Body of pancreas (tissue), 4 donors: ENCODE results near the gene ATXN1. TPM values are rescaled to one million over a fixed set of nuclear protein-coding genes. Genes with fewer than 3 reads are reported as not detected.

Source experiments
- ATAC-seq: fragments of 150-250 bp; one replicate; pipeline ENCODE4 v1.9.1; 2016
- DNase-seq, 4 donors: peaks; one replicate each; pipeline ENCODE4 v3.0.0-alpha.2; 2019
- H3K27ac ChIP-seq, 4 donors: fragments of 200-600 bp; sonication (generic); 1 replicate in 3 of 4; 2 replicates in 1 of 4; pipeline versions ENCODE4 v1.5.1 to v1.6.1; 2016 to 2019; ENCODE audit warnings: mild to moderate bottlenecking in 1 of 4, mixed read lengths in 1 of 4, moderate library complexity in 1 of 4
- H3K27me3 ChIP-seq, 2 donors: fragments of 200-600 bp; sonication (generic); one replicate each; pipeline ENCODE4 v1.6.0; 2016; ENCODE audit warnings: mild to moderate bottlenecking in 1 of 2
- H3K36me3 ChIP-seq, 2 donors: fragments of 200-600 bp; sonication (generic); replicated peaks in 1 of 2; 2 replicates each; pipeline ENCODE4 v1.5.1; 2016; ENCODE audit warnings: low read depth in 2 of 2; ENCODE audit not compliant: insufficient read depth in 1 of 2
- H3K4me1 ChIP-seq: fragments of 200-600 bp; sonication (generic); one replicate; pipeline ENCODE4 v1.6.0; 2016
- H3K4me3 ChIP-seq, 2 donors: fragments of 200-600 bp; sonication (generic); 1 replicate in 1 of 2; 2 replicates in 1 of 2; pipeline ENCODE4 v1.5.1; 2016 to 2019
- H3K9me3 ChIP-seq, 3 donors: fragments of 200-600 bp; sonication (generic); 1 replicate in 2 of 3; 2 replicates in 1 of 3; pipeline ENCODE4 v1.5.1; 2016
- CTCF ChIP-seq, 7 experiments: fragments of 450-650 bp in 4 of 7; fragments of 200-600 bp in 3 of 7; sonication (generic) in 3 of 7; IDR thresholded peaks; one replicate each; pipeline ENCODE4 v1.5.1; 2016 to 2019; ENCODE audit warnings: antibody characterized with exemption in 7 of 7
- POLR2A ChIP-seq, 3 donors: fragments of 450-650 bp; IDR thresholded peaks; one replicate each; pipeline ENCODE4 v1.6.1; 2016; ENCODE audit warnings: antibody characterized with exemption in 3 of 3, mild to moderate bottlenecking in 2 of 3
- WGBS, 2 donors: methylation state at CpG; one replicate each; pipeline ENCODE4 v1.1.5; 2017; 5-methylcytosine and 5-hydroxymethylcytosine counted together
- intact Hi-C: fragments of 100-400 bp; cut with DNase I; formaldehyde crosslinking; loops from one replicate; pipeline ENCODE4 v1.15.1; 2023
- total RNA-seq, 2 donors: library from RNA; depleted of rRNA; stranded (reverse); fragments of >200 nt; gene quantifications; one replicate each; pipeline ENCODE4 v1.1.0, GENCODE V29; 2016

ATXN1 gene
- total RNA-seq, 2 donors from 2014 or later = 24.6 to 24.7 TPM

GRCh38 chr6:16282370-16282769 lies 478.9 kb downstream of the ATXN1 start:
- Histone ChIP-seq H3K27ac (no peak overlapping the region), H3K27me3 (no peaks in the 10 kb centered on the region), H3K4me3 (no peak overlapping the region), H3K36me3 (no peaks in the 10 kb centered on the region), H3K4me1 (no peaks in the 10 kb centered on the region), H3K9me3 (no peaks in the 10 kb centered on the region)
- DNase-seq = no peak
- no peak for ATAC-seq
- WGBS, 2 donors = 82 to 87% methylated on average over 4 of the region's 4 CpGs
- TF ChIP-seq CTCF (IDR thresholded peaks at IDR 0.05) (no peak), POLR2A (IDR thresholded peaks at IDR 0.05) (no peak)
- intact Hi-C loops = no loop called here

- DNase-seq = no peak
- no peaks in the 10 kb centered on the region for H3K36me3 ChIP-seq
- no peak for ATAC-seq
- H3K27me3 ChIP-seq = no peaks in the 10 kb centered on the region
- no peaks in the 10 kb centered on the region for H3K9me3 ChIP-seq
- no peak overlapping the region for H3K27ac ChIP-seq
- 80 to 93% methylated on average over 5 of the region's 5 CpGs for WGBS, 2 donors
- no peaks in the 10 kb centered on the region for H3K4me1 ChIP-seq
- intact Hi-C loops = no loop called here
- TF ChIP-seq CTCF (IDR thresholded peaks at IDR 0.05) = no peak
- TF ChIP-seq POLR2A (IDR thresholded peaks at IDR 0.05) = no peak
- H3K4me3 ChIP-seq = no peak overlapping the region
Observed at GRCh38 chr6:16279243-16279642, 482.0 kb downstream of the ATXN1 start.

- no peak overlapping the region for H3K27ac ChIP-seq
- no peaks in the 10 kb centered on the region for H3K27me3 ChIP-seq
- ATAC-seq (no peak), DNase-seq (no peak)
- H3K36me3 ChIP-seq = no peaks in the 10 kb centered on the region
- TF ChIP-seq POLR2A (IDR thresholded peaks at IDR 0.05) = no peak
- TF ChIP-seq CTCF (IDR thresholded peaks at IDR 0.05) = no peak
- no peaks in the 10 kb centered on the region for H3K4me1 ChIP-seq
- no peaks in the 10 kb centered on the region for H3K9me3 ChIP-seq
- 95% methylated on average over 3 to 9 of the region's 9 CpGs for WGBS, 2 donors
- intact Hi-C loops = no loop called here
- H3K4me3 ChIP-seq = no peak overlapping the region
Observed at GRCh38 chr6:16278750-16279149, 482.5 kb downstream of the ATXN1 start.

- Histone ChIP-seq H3K4me3 (no peak overlapping the region), H3K27ac (no peak overlapping the region), H3K4me1 (no peaks in the 10 kb centered on the region), H3K27me3 (no peaks in the 10 kb centered on the region), H3K36me3 (no peaks in the 10 kb centered on the region), H3K9me3 (no peaks in the 10 kb centered on the region)
- 88 to 89% methylated on average over 9 to 10 of the region's 10 CpGs for WGBS, 2 donors
- no peak for TF ChIP-seq POLR2A (IDR thresholded peaks at IDR 0.05)
- TF ChIP-seq CTCF (IDR thresholded peaks at IDR 0.05) = no peak
- ATAC-seq (no peak), DNase-seq (no peak)
- intact Hi-C loops = no loop called here
Observed at GRCh38 chr6:16278048-16278724, 483.1 kb downstream of the ATXN1 start.
